Motor neuron (in vitro differentiated cells): ENCODE results near the gene PCDHB8. TPM values are rescaled to one million over a fixed set of nuclear protein-coding genes. Genes with fewer than 3 reads are reported as not detected.
"Not testable (repeated sequence)": the region's sequence is repeated elsewhere in the genome, so short reads cannot be mapped to it uniquely, and the experiment has no call there.

Source experiments
- ATAC-seq, 8 experiments: fragments of 200-7000 bp; cut with Tn5 transposase; replicated peaks in 6 of 8; 2 replicates each; pipeline ENCODE4 v1.8.0; 2021; ENCODE audit warnings: mild to moderate bottlenecking in 8 of 8, moderate library complexity in 8 of 8
- H3K27ac ChIP-seq, 2 donors: fragments of 250-450 bp; sonication (Bioruptor Pico); 2 replicates each; pipeline ENCODE4 v1.9.0; 2021; ENCODE audit warnings: antibody characterized with exemption in 2 of 2, mild to moderate bottlenecking in 2 of 2, moderate library complexity in 1 of 2
- H3K4me1 ChIP-seq, 2 donors: fragments of 250-450 bp; sonication (Bioruptor Pico); replicated peaks in 1 of 2; 2 replicates each; pipeline ENCODE4 v1.6.1; 2021; ENCODE audit warnings: antibody characterized with exemption in 2 of 2, mild to moderate bottlenecking in 2 of 2, moderate library complexity in 1 of 2
- H3K4me3 ChIP-seq, 5 donors: fragments of 250-450 bp; sonication (Bioruptor Pico); 2 replicates each; pipeline ENCODE4 v1.9.0; 2021; ENCODE audit warnings: antibody characterized with exemption in 5 of 5, mild to moderate bottlenecking in 5 of 5, moderate library complexity in 4 of 5
- WGBS, 10 experiments: fragments of 450-650 bp; shearing (Covaris generic); methylation state at CpG; one replicate each; pipeline ENCODE4 v1.0.0; 2022; 5-methylcytosine and 5-hydroxymethylcytosine counted together
- in situ Hi-C, 9 experiments: fragments of 400-800 bp; cut with MboI; loops; one replicate each; pipeline ENCODE4 v1.15.0; 2021; ENCODE audit warnings: low sequenced_read_pairs in 9 of 9, low pct_unique_long_range_greater_than_20kb in 2 of 9; ENCODE audit not compliant: unreplicated experiment in 9 of 9
- total RNA-seq, 8 experiments: library from RNA; unstranded; fragments of 300-600 nt; gene quantifications; 2 replicates each; pipeline versions ENCODE4 v1.2.3 to v1.2.4, GENCODE V29; 2022

Gene PCDHB8
- total RNA-seq, 8 experiments from 2014 or later: 0.11 to 4.4 (median 1.8) TPM

DNA sequence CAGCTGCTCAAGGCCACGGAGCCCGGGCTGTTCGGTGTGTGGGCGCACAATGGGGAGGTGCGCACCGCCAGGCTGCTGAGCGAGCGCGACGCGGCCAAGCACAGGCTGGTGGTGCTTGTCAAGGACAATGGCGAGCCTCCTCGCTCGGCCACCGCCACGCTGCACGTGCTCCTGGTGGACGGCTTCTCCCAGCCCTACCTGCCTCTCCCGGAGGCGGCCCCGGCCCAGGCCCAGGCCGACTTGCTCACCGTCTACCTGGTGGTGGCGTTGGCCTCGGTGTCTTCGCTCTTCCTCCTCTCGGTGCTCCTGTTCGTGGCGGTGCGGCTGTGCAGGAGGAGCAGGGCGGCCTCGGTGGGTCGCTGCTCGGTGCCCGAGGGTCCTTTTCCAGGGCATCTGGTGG is 11.5 kb downstream of the PCDHB8 start:
- H3K4me1 ChIP-seq, ATAC-seq, H3K27ac ChIP-seq, H3K4me3 ChIP-seq: not testable (repeated sequence)
- no CpG with 5 or more reads among the region's 35 CpGs for WGBS, 10 experiments
- in situ Hi-C loops: loop anchor here in 4 of 9 experiments (25.0 kb wide), 1 partner anchor 373 kb away; no protein-coding TSS in a partner anchor

DNA sequence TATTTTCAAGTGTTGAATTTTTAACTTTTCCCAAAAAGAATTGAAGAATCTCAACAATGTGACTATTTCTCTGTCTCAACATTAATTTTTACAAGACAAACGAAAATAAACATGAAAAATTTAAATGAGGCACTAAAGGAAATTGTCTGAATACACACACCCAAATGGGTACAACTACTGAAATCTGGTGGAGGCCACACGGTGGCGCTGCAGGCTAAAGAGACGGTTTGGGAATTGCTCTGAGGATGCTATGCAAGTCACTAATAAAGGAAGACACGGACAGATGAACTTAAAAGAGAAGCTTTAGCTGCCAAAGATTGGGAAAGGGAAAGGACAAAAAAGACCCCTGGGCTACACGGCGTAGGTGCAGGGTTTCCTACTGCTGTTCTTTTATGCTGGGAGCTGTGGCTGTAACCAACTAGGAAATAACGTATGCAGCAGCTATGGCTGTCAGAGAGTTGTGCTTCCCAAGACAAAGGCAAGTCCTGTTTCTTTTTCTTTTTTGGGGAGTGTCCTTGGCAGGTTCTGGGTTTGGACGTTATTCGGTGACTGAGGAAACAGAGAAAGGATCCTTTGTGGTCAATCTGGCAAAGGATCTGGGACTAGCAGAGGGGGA is 14.6 kb downstream of the PCDHB8 start, which contains the start of gene PCDHB10:
PCDHB10 (plus strand) TSS at position 244 of the 616 bp plus-strand sequence; CDS start at position 444, 200 bp downstream.
- Histone ChIP-seq H3K4me3 (peak within 1 kb of the TSS; percentile 22 to 53 (median 39)), H3K27ac (no peak within 1 kb of the TSS), H3K4me1 (no peaks in the 10 kb centered on the region)
- WGBS, 10 experiments: 0 to 20% (median 0%) methylated on average over 4 to 8 of the region's 10 CpGs; no CpG with 5 or more reads in 1 of the 10 experiments
- in situ Hi-C loops: loop anchor here in 4 of 9 experiments (25.0 kb wide), 1 partner anchor 370 kb away; no protein-coding TSS in a partner anchor
- ATAC-seq: peak; percentile 28 to 80 (median 58)

DNA sequence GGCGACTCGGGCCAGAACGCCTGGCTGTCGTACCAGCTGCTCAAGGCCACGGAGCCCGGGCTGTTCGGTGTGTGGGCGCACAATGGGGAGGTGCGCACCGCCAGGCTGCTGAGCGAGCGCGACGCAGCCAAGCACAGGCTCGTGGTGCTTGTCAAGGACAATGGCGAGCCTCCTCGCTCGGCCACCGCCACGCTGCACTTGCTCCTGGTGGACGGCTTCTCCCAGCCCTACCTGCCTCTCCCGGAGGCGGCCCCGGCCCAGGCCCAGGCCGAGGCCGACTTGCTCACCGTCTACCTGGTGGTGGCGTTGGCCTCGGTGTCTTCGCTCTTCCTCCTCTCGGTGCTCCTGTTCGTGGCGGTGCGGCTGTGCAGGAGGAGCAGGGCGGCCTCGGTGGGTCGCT is 16.7 kb downstream of the PCDHB8 start:
- in situ Hi-C loops: loop anchor here in 4 of 9 experiments (25.0 kb wide), 1 partner anchor 368 kb away; no protein-coding TSS in a partner anchor
- not testable (repeated sequence) for H3K27ac ChIP-seq, ATAC-seq, H3K4me1 ChIP-seq, H3K4me3 ChIP-seq
- WGBS, 10 experiments: 28% methylated on average over 5 of the region's 37 CpGs; no CpG with 5 or more reads in 9 of the 10 experiments

DNA sequence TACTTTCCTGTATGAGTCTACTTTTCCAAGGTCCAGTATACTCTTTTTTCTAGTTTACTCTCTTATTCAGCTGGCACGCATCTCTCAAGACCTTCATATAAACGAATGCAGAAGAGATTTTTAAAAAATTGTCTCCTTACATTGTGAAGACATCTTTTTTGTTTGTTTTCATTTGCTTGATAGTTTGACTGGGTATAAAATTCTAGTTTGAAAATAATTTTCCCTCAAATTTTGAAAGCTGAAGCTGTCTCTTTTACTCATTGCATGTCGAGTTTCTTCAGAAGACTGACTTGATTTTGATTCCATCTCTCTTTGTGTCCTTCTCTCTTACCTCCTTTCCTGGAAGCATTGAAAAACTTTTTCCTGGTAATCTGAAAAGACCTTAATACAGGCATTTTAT is 18.8 kb downstream of the PCDHB8 start:
- Histone ChIP-seq H3K27ac (no peak overlapping the region), H3K4me3 (no peak overlapping the region), H3K4me1 (no peaks in the 10 kb centered on the region)
- 0 to 58% (median 29%) methylated on average over 3 of the region's 3 CpGs for WGBS, 10 experiments
- ATAC-seq: no peak
- in situ Hi-C loops: loop anchor here in 4 of 9 experiments (25.0 kb wide), 1 partner anchor 366 kb away; no protein-coding TSS in a partner anchor

DNA sequence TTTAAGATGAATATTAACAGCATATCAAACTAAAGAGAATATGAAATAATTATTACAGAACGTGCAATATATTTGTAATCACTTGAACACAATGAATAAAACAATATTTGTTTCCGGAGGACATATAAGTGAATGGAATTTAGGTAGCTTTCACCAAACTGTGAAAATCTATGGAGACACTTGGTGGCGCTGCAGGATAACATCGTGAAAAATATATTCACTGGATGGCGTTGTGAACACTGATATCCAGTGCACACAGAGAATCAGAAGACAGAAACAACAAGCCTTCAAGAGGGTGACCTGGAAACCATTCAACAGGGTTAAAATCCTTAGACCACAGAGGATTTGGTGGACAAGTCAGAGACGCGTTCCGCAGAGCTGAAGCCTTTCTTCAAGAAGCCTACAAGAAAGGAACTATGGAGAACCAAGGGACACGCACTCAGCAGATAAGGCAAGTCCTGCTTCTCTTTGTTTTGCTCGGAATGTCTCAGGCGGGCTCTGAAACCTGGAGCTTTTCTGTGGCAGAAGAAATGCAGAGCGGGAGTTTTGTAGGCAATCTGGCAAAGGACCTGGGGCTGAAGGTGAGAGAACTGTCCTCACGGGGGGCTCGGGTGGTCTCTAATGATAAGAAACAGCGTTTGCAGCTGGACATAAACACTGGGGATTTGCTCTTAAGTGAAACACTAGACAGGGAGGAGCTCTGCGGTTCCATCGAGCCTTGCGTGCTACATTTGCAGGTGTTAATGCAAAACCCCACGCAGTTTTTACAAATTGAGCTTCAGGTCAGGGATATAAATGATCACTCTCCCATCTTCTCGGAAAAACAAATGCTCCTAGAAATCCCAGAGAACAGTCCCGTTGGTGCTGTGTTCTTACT is 22.0 kb downstream of the PCDHB8 start, which contains the start of gene PCDHB11:
PCDHB11 (plus strand) TSS at position 269 of the 877 bp plus-strand sequence; CDS start at position 417, 148 bp downstream.
- no peaks in the 10 kb centered on the region for H3K4me1 ChIP-seq
- in situ Hi-C loops: loop anchor here in 7 of 9 experiments (25.0 kb wide), 1 partner anchor 363 kb away; no protein-coding TSS in a partner anchor
- H3K4me3 ChIP-seq: peak within 1 kb of the TSS; percentile 1 to 36 (median 23)
- peak in 4 of 8 experiments; percentile 14 to 33 (median 26) for ATAC-seq
- H3K27ac ChIP-seq: peak within 1 kb of the TSS in 1 of 2 donors; percentile 57
- 10 to 73% (median 45%) methylated on average over 5 to 13 of the region's 21 CpGs for WGBS, 10 experiments

DNA sequence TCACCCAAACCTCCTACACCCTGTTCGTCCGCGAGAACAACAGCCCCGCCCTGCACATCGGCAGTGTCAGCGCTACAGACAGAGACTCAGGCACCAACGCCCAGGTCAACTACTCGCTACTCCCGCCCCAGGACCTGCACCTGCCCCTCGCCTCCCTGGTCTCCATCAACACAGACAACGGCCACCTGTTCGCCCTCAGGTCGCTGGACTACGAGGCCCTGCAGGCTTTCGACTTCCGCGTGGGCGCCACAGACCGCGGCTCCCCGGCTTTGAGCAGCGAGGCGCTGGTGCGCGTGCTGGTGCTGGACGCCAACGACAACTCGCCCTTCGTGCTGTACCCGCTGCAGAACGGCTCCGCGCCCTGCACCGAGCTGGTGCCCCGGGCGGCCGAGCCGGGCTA is 23.5 kb downstream of the PCDHB8 start:
- not testable (repeated sequence) for H3K4me3 ChIP-seq, ATAC-seq, H3K4me1 ChIP-seq, H3K27ac ChIP-seq
- WGBS, 10 experiments: 0 to 100% methylated on average over 1 of the region's 38 CpGs; no CpG with 5 or more reads in 8 of the 10 experiments
- in situ Hi-C loops: loop anchor here in 3 of 9 experiments (25.0 kb wide), 1 partner anchor 361 kb away; no protein-coding TSS in a partner anchor

DNA sequence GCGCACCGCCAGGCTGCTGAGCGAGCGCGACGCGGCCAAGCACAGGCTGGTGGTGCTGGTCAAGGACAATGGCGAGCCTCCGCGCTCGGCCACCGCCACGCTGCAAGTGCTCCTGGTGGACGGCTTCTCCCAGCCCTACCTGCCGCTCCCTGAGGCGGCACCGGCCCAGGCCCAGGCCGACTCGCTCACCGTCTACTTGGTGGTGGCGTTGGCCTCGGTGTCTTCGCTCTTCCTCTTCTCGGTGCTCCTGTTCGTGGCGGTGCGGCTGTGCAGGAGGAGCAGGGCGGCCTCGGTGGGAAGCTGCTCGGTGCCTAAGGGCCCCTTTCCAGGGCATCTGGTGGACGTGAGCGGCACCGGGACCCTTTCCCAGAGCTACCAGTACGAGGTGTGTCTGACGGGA is 24.1 kb downstream of the PCDHB8 start:
- 0 to 76% (median 15%) methylated on average over 1 to 20 of the region's 35 CpGs; no CpG with 5 or more reads in 4 of the 10 experiments for WGBS, 10 experiments
- not testable (repeated sequence) for H3K4me3 ChIP-seq, H3K27ac ChIP-seq, ATAC-seq, H3K4me1 ChIP-seq
- in situ Hi-C loops: loop anchor here in 3 of 9 experiments (25.0 kb wide), 1 partner anchor 361 kb away; no protein-coding TSS in a partner anchor

DNA sequence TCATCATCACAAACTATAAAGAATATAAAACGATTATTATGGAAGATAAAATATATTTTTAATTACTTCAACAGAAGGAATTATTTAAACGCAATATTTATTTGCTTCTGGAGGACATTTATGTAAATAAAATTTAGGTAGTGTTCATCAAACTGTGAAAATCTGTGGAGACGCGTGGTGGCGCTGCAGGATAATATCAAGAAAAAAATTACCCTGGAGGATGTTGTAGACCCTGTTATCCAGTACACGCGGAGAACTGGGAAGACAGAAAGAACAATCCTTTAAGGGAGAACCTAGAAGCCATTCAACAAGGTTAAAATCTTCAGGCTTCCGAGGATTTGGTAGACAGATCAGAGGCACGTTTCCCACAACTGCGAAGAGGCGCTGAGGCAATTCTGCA is 30.9 kb downstream of the PCDHB8 start, which contains the start of gene PCDHB12:
PCDHB12 (plus strand) TSS at position 242 of the 400 bp plus-strand sequence. CDS start 189 bp downstream, outside the sequence.
- peak within 1 kb of the TSS in 2 of 5 donors; percentile 32 to 36 for H3K4me3 ChIP-seq
- peak within 1 kb of the TSS in 1 of 2 donors; percentile 12 for H3K27ac ChIP-seq
- 0 to 85% (median 31%) methylated on average over 1 to 11 of the region's 11 CpGs for WGBS, 10 experiments
- peak in 1 of 8 experiments; percentile 23 for ATAC-seq
- H3K4me1 ChIP-seq: no peaks in the 10 kb centered on the region
- in situ Hi-C loops: loop anchor here in 3 of 9 experiments (25.0 kb wide), 1 partner anchor 354 kb away; no protein-coding TSS in a partner anchor

DNA sequence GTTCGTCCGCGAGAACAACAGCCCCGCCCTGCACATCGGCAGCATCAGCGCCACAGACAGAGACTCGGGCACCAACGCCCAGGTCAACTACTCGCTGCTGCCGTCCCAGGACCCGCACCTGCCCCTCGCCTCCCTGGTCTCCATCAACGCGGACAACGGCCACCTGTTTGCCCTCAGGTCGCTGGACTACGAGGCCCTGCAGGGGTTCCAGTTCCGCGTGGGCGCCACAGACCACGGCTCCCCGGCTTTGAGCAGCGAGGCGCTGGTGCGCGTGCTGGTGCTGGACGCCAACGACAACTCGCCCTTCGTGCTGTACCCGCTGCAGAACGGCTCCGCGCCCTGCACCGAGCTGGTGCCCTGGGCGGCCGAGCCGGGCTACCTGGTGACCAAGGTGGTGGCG is 32.7 kb downstream of the PCDHB8 start:
- not testable (repeated sequence) for H3K4me3 ChIP-seq, H3K27ac ChIP-seq, H3K4me1 ChIP-seq, ATAC-seq
- in situ Hi-C loops: loop anchor here in 3 of 9 experiments (25.0 kb wide), 1 partner anchor 352 kb away; no protein-coding TSS in a partner anchor
- 67 to 100% methylated on average over 3 to 5 of the region's 39 CpGs; no CpG with 5 or more reads in 8 of the 10 experiments for WGBS, 10 experiments

DNA sequence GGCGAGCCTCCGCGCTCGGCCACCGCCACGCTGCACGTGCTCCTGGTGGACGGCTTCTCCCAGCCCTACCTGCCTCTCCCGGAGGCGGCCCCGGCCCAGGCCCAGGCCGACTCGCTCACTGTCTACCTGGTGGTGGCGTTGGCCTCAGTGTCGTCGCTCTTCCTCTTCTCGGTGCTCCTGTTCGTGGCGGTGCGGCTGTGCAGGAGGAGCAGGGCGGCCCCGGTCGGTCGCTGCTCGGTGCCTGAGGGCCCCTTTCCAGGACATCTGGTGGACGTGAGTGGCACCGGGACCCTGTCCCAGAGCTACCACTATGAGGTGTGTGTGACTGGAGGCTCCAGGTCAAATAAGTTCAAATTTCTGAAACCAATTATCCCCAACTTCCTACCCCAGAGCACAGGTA is 33.3 kb downstream of the PCDHB8 start:
- H3K27ac ChIP-seq, H3K4me1 ChIP-seq, H3K4me3 ChIP-seq, ATAC-seq: not testable (repeated sequence)
- WGBS, 10 experiments: 85% methylated on average over 2 of the region's 27 CpGs; no CpG with 5 or more reads in 9 of the 10 experiments
- in situ Hi-C loops: loop anchor here in 3 of 9 experiments (25.0 kb wide), 1 partner anchor 351 kb away; no protein-coding TSS in a partner anchor

DNA sequence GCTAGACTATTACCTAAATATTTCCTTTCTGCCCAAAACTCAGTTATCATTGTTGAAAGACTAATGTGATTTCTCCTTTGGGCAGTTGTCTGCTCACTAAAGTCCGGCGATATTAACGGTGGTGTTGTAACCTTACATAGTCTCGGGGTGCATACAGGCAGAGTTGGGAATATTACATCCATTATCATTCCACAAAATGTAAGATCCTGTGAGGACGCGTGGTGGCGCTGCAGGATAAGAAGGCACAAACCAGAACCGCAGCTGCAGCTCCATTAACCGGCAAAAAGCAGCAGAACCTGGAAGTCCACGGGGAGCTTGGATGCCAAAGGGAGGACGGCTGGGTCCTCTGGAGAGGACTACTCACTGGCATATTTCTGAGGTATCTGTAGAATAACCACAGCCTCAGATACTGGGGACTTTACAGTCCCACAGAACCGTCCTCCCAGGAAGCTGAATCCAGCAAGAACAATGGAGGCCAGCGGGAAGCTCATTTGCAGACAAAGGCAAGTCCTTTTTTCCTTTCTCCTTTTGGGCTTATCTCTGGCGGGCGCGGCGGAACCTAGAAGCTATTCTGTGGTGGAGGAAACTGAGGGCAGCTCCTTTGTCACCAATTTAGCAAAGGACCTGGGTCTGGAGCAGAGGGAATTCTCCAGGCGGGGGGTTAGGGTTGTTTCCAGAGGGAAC is 36.2 kb downstream of the PCDHB8 start, which contains the start of gene PCDHB13:
PCDHB13 (plus strand) TSS at position 264 of the 684 bp plus-strand sequence; CDS start at position 469, 205 bp downstream.
- peak in 5 of 8 experiments; percentile 23 to 89 (median 55) for ATAC-seq
- H3K4me3 ChIP-seq: peak within 1 kb of the TSS in 2 of 5 donors; percentile 34
- 0 to 100% (median 21%) methylated on average over 1 to 8 of the region's 18 CpGs; no CpG with 5 or more reads in 2 of the 10 experiments for WGBS, 10 experiments
- H3K27ac ChIP-seq, H3K4me1 ChIP-seq: not testable (repeated sequence)
- in situ Hi-C loops: loop anchor here in 3 of 9 experiments (25.0 kb wide), 1 partner anchor 349 kb away; no protein-coding TSS in a partner anchor
